ENCODE measurements around the gene MT1B. TPM values are rescaled to one million over a fixed set of nuclear protein-coding genes. Genes with fewer than 3 reads are reported as not detected.
"Not testable (repeated sequence)": the region's sequence is repeated elsewhere in the genome, so short reads cannot be mapped to it uniquely, and the experiment has no call there.

The MT1B gene
- total and polyA plus RNA-seq, 7 donors = not detected

DNA sequence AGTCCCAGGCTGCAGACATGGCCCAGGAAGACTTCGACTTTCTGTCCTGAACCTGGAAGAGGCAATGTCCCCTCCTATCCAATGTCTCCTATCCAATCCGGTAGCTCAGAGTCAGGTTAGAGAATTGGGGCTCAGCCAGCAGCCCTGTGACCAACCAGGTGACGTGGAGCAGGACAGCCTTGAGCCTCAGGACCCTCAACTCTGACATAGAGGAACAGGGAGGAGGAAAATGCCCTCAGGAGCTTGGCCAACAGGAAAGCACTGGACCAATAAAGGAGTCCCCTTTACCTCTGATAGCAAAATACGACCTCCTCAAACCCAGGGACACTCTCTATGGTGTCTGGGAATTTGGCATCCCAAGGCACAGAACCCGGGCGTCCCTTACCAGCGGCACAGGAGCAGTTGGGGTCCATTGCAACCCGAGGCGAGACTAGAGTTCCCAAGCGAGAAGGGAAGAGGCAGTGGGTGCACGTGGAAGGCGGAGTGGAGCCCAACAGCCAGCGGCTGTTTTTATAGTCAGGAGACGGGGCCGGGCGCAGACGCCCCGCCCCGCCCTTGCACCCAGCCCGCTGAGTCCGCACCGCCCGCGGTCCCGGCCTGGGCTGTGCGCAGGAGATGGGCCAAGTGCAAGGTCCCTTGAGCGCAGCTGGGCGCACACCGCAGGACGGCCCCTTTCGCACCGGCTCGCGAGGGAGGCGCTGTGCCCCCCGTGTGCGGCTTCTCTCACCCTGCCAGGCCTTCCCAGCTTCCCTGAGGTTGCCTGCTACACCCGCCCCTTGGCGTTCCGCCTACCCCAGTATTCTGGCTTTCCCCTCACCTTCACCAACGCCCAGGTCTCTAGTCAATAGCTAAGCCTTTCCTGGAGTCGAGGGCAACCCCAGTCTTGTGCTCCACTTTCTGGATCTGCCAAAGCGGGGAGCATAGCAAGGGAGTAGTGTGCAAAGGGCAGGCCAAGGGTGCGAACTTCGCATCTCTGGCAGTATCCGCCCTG is 16.2 kb downstream of the MT1B start, which contains the start of gene MT1G:
Gene MT1G (minus strand): TSS at position 485 of the 991 bp plus-strand sequence. CDS start 72 bp downstream, at position 413.
- Histone ChIP-seq H3K27ac (no peak within 1 kb of the TSS), H3K9me3 (no peaks in the 10 kb centered on the region), H3K4me1 (no peaks in the 10 kb centered on the region), H3K36me3 (ENCODE audit: insufficient read depth in 1 of 2, low read depth in 1 of 2) (no peaks in the 10 kb centered on the region), H3K27me3 (ENCODE audit: insufficient read depth in 3 of 3, low read length in 2 of 3) (peaks cover 2 to 55% (median 4%) of the 10 kb centered on the region in 3 donors), H3K4me3 (peak within 1 kb of the TSS; percentile 30)
- peak; percentile 72 to 78 (median 76) for ATAC-seq
- WGBS, 3 donors = 21 to 24% (median 22%) methylated on average over 38 to 46 of the region's 46 CpGs
- DNase-seq = peak; percentile 68 to 78
- intact Hi-C loops (cut with DNase I) = no loop called here
- no peak for TF ChIP-seq CTCF (IDR thresholded peaks at IDR 0.05)

DNA sequence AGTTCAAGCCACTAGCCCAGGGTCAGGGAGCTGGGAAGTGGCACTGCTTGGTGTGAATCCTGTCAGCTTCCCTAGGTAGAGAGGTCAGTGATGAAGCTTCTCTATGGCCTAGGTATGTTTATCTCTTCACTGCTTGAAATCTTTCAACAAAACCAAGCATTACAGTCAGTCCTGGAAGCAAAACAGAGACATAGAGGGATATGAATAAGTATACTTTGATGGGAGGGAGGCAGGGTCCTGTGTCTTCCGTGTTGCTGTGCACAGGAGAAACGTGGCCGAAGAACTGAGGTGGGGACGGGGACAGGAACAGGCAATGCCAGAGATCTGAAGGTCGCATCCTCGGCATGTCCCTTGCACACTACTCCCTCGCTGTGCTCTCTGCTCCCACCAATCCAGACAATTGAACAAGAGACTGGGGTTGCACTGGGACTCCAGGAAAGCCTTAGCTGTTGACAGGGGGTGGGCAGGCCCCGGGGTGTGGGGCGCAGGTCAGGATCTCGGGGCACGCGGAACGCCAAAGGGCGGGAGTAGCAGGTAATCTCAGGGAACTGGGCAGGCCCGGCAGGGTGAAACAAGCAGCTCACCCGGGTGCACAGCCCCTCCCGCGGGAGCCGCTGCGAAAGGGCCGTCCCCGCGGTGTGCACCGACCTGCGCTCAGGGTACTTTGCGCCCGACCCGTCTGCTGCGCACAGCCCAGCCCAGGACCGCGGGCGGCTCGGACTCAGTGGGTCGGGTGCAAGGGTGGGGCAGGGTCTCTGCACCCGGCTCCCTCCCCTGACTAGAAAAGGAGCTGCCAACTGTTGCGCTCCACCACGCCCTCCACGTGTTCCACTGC is 17.5 kb downstream of the MT1B start, which contains the start of gene MT1H:
Gene MT1H (plus strand): TSS at position 810 of the 835 bp plus-strand sequence. CDS start 71 bp downstream, outside the sequence.
- TF ChIP-seq CTCF (IDR thresholded peaks at IDR 0.05) = no peak
- intact Hi-C loops (cut with DNase I) = no loop called here
- no peak within 1 kb of the TSS for H3K27ac ChIP-seq
- WGBS, 3 donors = 40 to 46% (median 44%) methylated on average over 34 to 38 of the region's 38 CpGs
- no peak for ATAC-seq
- no peak for DNase-seq
- H3K4me3 ChIP-seq = no peak within 1 kb of the TSS
- H3K36me3 ChIP-seq (ENCODE audit: insufficient read depth in 1 of 2, low read depth in 1 of 2) = no peaks in the 10 kb centered on the region
- no peaks in the 10 kb centered on the region for H3K9me3 ChIP-seq
- H3K27me3 ChIP-seq (ENCODE audit: insufficient read depth in 3 of 3, low read length in 2 of 3) = peaks cover 0 to 46% (median 4%) of the 10 kb centered on the region in 3 donors
- no peaks in the 10 kb centered on the region for H3K4me1 ChIP-seq

DNA sequence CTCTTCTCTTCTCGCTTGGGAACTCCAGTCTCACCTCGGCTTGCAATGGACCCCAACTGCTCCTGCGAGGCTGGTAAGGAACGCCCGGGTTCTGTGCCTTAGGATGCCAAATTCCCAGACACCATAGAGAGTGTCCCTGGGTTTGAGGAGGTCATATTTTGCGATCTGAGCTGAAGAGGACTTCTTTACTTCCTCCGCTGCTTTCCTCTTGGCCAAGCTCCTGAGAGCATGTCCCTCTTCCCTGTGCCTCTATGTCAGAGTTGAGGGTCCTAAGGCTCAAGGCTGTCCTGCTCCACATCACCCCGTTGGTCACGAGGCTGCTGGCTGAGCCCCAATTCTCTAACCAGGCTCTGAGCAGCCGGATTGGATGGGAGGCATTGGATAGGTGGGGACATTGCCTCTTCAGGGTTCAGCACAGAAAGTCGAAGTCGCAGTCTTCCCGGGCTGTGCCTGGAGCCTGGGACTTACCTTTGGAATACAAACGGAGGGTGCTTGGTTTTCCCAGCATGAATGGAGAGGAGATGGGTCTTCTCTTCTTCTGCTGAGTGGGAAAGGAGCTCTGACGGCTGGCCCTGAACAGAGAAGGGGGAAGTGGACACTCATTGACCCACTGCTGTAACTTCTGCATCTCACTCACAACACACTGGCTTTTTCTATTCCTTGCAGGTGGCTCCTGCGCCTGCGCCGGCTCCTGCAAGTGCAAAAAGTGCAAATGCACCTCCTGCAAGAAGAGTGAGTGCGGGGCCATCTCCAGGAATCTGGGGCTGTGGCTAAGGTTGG is 18.3 kb downstream of the MT1B start:
- intact Hi-C loops (cut with DNase I) = loop anchor here in 1 of 2 donors (5.0 kb wide), 1 partner anchor 38 kb away; the partner anchor contains the start of gene MT1M
- DNase-seq = no peak
- no peak overlapping the region for H3K4me3 ChIP-seq
- 41 to 43% (median 42%) methylated on average over 19 of the region's 19 CpGs for WGBS, 3 donors
- no peak overlapping the region for H3K27ac ChIP-seq
- H3K4me1 ChIP-seq = no peaks in the 10 kb centered on the region
- no peak for ATAC-seq
- H3K9me3 ChIP-seq = no peaks in the 10 kb centered on the region
- H3K36me3 ChIP-seq (ENCODE audit: insufficient read depth in 1 of 2, low read depth in 1 of 2) = no peaks in the 10 kb centered on the region
- TF ChIP-seq CTCF (IDR thresholded peaks at IDR 0.05) = no peak
- H3K27me3 ChIP-seq (ENCODE audit: insufficient read depth in 3 of 3, low read length in 2 of 3) = peaks cover 0 to 45% (median 4%) of the 10 kb centered on the region in 3 donors

- H3K4me3 ChIP-seq = no peak overlapping the region
- peaks cover 0 to 45% (median 4%) of the 10 kb centered on the region in 3 donors for H3K27me3 ChIP-seq (ENCODE audit: insufficient read depth in 3 of 3, low read length in 2 of 3)
- H3K27ac ChIP-seq = no peak overlapping the region
- WGBS, 3 donors = 56 to 72% (median 68%) methylated on average over 2 of the region's 2 CpGs
- H3K36me3 ChIP-seq (ENCODE audit: insufficient read depth in 1 of 2, low read depth in 1 of 2) = no peaks in the 10 kb centered on the region
- DNase-seq (no peak), ATAC-seq (no peak)
- no peaks in the 10 kb centered on the region for H3K4me1 ChIP-seq
- intact Hi-C loops (cut with DNase I) = loop anchor here in 1 of 2 donors (5.0 kb wide), 1 partner anchor 38 kb away; the partner anchor contains the start of gene MT1M
- no peak for TF ChIP-seq CTCF (IDR thresholded peaks at IDR 0.05)
- no peaks in the 10 kb centered on the region for H3K9me3 ChIP-seq
Measured at GRCh38 chr16:56670620-56670934, 18.9 kb downstream of the MT1B start.

- intact Hi-C loops (cut with DNase I) = loop anchor here in 1 of 2 donors (2.0 to 5.0 kb wide), 3 partner anchors 31 to 69 kb away; partner anchors contain the start of gene MT1M
Measured at GRCh38 chr16:56671691-56672090, 20.0 kb downstream of the MT1B start.

GRCh38 chr16:56672171-56672570 is 20.5 kb downstream of the MT1B start:
- H3K9me3 ChIP-seq; DNase-seq; H3K4me3 ChIP-seq; H3K4me1 ChIP-seq; H3K27ac ChIP-seq; ATAC-seq; H3K36me3 ChIP-seq (ENCODE audit: insufficient read depth in 1 of 2, low read depth in 1 of 2): not testable (repeated sequence)
- intact Hi-C loops (cut with DNase I) = loop anchor here in 1 of 2 donors (2.0 to 5.0 kb wide), 3 partner anchors 31 to 69 kb away; partner anchors contain the start of gene MT1M
- peaks cover 0 to 44% (median 4%) of the 10 kb centered on the region in 3 donors for H3K27me3 ChIP-seq (ENCODE audit: insufficient read depth in 3 of 3, low read length in 2 of 3)
- WGBS, 3 donors = 80 to 98% (median 97%) methylated on average over 3 of the region's 3 CpGs

More at GRCh38 chr16:56671691-56672090, 20.0 kb downstream of the MT1B start:
- H3K4me3 ChIP-seq; H3K36me3 ChIP-seq (ENCODE audit: insufficient read depth in 1 of 2, low read depth in 1 of 2); H3K27ac ChIP-seq; H3K4me1 ChIP-seq; H3K9me3 ChIP-seq; DNase-seq: not testable (repeated sequence)
- H3K27me3 ChIP-seq (ENCODE audit: insufficient read depth in 3 of 3, low read length in 2 of 3) = peaks cover 0 to 48% (median 4%) of the 10 kb centered on the region in 3 donors
- peak in 1 of 4 donors; percentile 14 for ATAC-seq
- 44 to 73% (median 58%) methylated on average over 2 of the region's 2 CpGs for WGBS, 3 donors
